GM12878 (cell line): ENCODE results near the gene TTC8. TPM values are rescaled to one million over a fixed set of nuclear protein-coding genes. Genes with fewer than 3 reads are reported as not detected.

Source experiments
- ATAC-seq: fragments of 200-7000 bp; cut with Tn5 transposase; 3 replicates; pipeline ENCODE4 v1.9.1; 2020; ENCODE audit warnings: mild to moderate bottlenecking, moderate library complexity
- BruUV-seq: library from RNA; stranded (reverse); fragments of 400-500 nt; replicated peaks from 2 replicates; lab custom pipeline; 2021; lab: Mats Ljungman, UMichigan
- CTCF ChIA-PET: fragments of 300-600 bp; sonication (Branson Sonifier 250); formaldehyde crosslinking; extraction: SDS; loops from one replicate; lab custom pipeline; 2021; ENCODE audit warnings: inconsistent platforms; lab: Yijun Ruan, JAX
- POLR2A ChIA-PET: fragments of 350-600 bp; formaldehyde crosslinking; extraction: SDS; loops from one replicate; lab custom pipeline; 2021; ENCODE audit warnings: inconsistent platforms; lab: Charles Lee
- RAD21 ChIA-PET: fragments of 300-600 bp; sonication (Branson Sonifier 250); formaldehyde crosslinking; loops from one replicate; lab custom pipeline; 2023; ENCODE audit warnings: antibody characterized with exemption; ENCODE audit not compliant: unreplicated experiment; lab: Charles Lee
- SMC1A ChIA-PET: fragments of 300-600 bp; sonication (Branson Sonifier 250); formaldehyde crosslinking; loops from one replicate; lab custom pipeline; 2023; ENCODE audit not compliant: unreplicated experiment, uncharacterized antibody; lab: Charles Lee
- DNase-seq: peaks from one replicate; pipeline ENCODE4 v3.0.0-alpha.2; 2011; ENCODE audit warnings: low read depth, low spot score
- FAIRE-seq: peaks from 3 replicates; lab custom pipeline; 2011; peaks lifted over from hg19 to GRCh38; lab: Jason Lieb, UNC
- H2AFZ ChIP-seq: 2 replicates; pipeline ENCODE4 v1.6.0; 2011; ENCODE audit warnings: low read depth, low read length, control low read depth; ENCODE audit not compliant: control insufficient read depth
- H3K27ac ChIP-seq: 2 replicates; pipeline ENCODE4 v1.5.1; 2011; ENCODE audit warnings: control low read depth; ENCODE audit not compliant: control insufficient read depth, insufficient read depth
- H3K27me3 ChIP-seq, 2 experiments: replicated peaks in 1 of 2; 2 replicates each; pipeline versions ENCODE4 v1.6.0 to v1.6.1; 2011; ENCODE audit warnings: low read length in 1 of 2; ENCODE audit not compliant: control insufficient read depth in 2 of 2, insufficient read depth in 2 of 2
- H3K36me3 ChIP-seq, 2 experiments: 2 replicates each; pipeline ENCODE4 v1.5.1; 2011; ENCODE audit warnings: low read length in 1 of 2; ENCODE audit not compliant: control insufficient read depth in 2 of 2, insufficient read depth in 2 of 2
- H3K4me1 ChIP-seq: 2 replicates; pipeline ENCODE4 v1.6.1; 2011; ENCODE audit warnings: mild to moderate bottlenecking, low read length, moderate library complexity, mixed read lengths; ENCODE audit not compliant: control insufficient read depth, insufficient read depth
- H3K4me2 ChIP-seq: 2 replicates; pipeline ENCODE4 v1.6.0; 2011; ENCODE audit warnings: control low read depth; ENCODE audit not compliant: control insufficient read depth, insufficient read depth
- H3K4me3 ChIP-seq: fragments of 200-600 bp; sonication (generic); 2 replicates; pipeline ENCODE4 v1.5.1; 2016
- H3K79me2 ChIP-seq: 2 replicates; pipeline ENCODE4 v1.6.0; 2011; ENCODE audit warnings: low read length; ENCODE audit not compliant: control insufficient read depth, insufficient read depth
- H3K9ac ChIP-seq: 2 replicates; pipeline ENCODE4 v1.8.0; 2011; ENCODE audit warnings: low read length, control low read depth, mixed read lengths; ENCODE audit not compliant: control insufficient read depth, insufficient read depth
- H3K9me3 ChIP-seq: replicated peaks from 3 replicates; pipeline ENCODE4 v1.5.1; 2011; ENCODE audit warnings: mild to moderate bottlenecking, low read length; ENCODE audit not compliant: control insufficient read depth, insufficient read depth
- H4K20me1 ChIP-seq: 2 replicates; pipeline ENCODE4 v1.6.0; 2011; ENCODE audit not compliant: control insufficient read depth, insufficient read depth
- BCLAF1 ChIP-seq: fragments of 450-650 bp; IDR thresholded peaks from 2 replicates; pipeline ENCODE4 v1.6.1; 2017; ENCODE audit warnings: antibody characterized with exemption, mild to moderate bottlenecking, moderate library complexity
- CHD1 ChIP-seq: IDR thresholded peaks from 2 replicates; pipeline ENCODE4 v1.6.1; 2012; ENCODE audit warnings: low read depth, low read length, improper control_type of control experiment
- GABPA ChIP-seq: IDR thresholded peaks from 2 replicates; pipeline ENCODE4 v1.6.1; 2014; ENCODE audit warnings: antibody characterized with exemption, low read depth, mild to moderate bottlenecking, inconsistent platforms
- GATAD2B ChIP-seq: fragments of 450-650 bp; conservative IDR thresholded peaks from 2 replicates; pipeline ENCODE4 v1.6.1; 2017; ENCODE audit warnings: low read depth, mild to moderate bottlenecking, moderate library complexity
- HDAC6 ChIP-seq: fragments of 200-600 bp; sonication (generic); IDR thresholded peaks from one replicate; pipeline ENCODE4 v1.8.0; 2017; ENCODE audit warnings: antibody characterized with exemption; ENCODE audit not compliant: unreplicated experiment
- IKZF2 ChIP-seq, 2 experiments: fragments of 450-650 bp; IDR thresholded peaks; 2 replicates each; pipeline ENCODE4 v1.6.1; 2017; ENCODE audit warnings: mild to moderate bottlenecking in 2 of 2, moderate library complexity in 2 of 2
- JUND ChIP-seq: IDR thresholded peaks from 2 replicates; pipeline ENCODE4 v1.6.1; 2012; ENCODE audit warnings: low read depth, mild to moderate bottlenecking, low read length, improper control_type of control experiment, moderate library complexity
- MEF2B ChIP-seq: fragments of 450-650 bp; IDR thresholded peaks from 2 replicates; pipeline ENCODE4 v1.6.1; 2018; ENCODE audit warnings: mild to moderate bottlenecking, moderate library complexity; ENCODE audit not compliant: partially characterized antibody, poor library complexity, severe bottlenecking
- MYC ChIP-seq: IDR thresholded peaks from 2 replicates; pipeline ENCODE4 v1.6.1; 2011; ENCODE audit warnings: mild to moderate bottlenecking, low read length, moderate library complexity, inconsistent platforms; ENCODE audit not compliant: insufficient read depth, insufficient replicate concordance, insufficient read length, severe bottlenecking
- NFYA ChIP-seq: IDR thresholded peaks from 2 replicates; pipeline ENCODE4 v1.6.1; 2011; ENCODE audit warnings: low read depth, mild to moderate bottlenecking, low read length, improper control_type of control experiment, borderline replicate concordance
- NRF1 ChIP-seq: conservative IDR thresholded peaks from 2 replicates; pipeline ENCODE4 v1.6.1; 2011; ENCODE audit warnings: mild to moderate bottlenecking, low read depth, low read length, improper control_type of control experiment
- RCOR1 ChIP-seq: conservative IDR thresholded peaks from 2 replicates; pipeline ENCODE4 v1.6.1; 2012; ENCODE audit warnings: low read depth, low read length, improper control_type of control experiment
- SP1 ChIP-seq: IDR thresholded peaks from one replicate; pipeline ENCODE4 v1.6.1; 2011; ENCODE audit warnings: low read depth, low read length
- TCF7 ChIP-seq: IDR thresholded peaks from 2 replicates; pipeline ENCODE4 v1.6.1; 2014; ENCODE audit warnings: antibody characterized with exemption, borderline replicate concordance
- YY1 ChIP-seq: IDR thresholded peaks from 2 replicates; pipeline ENCODE4 v1.6.1; 2011; ENCODE audit warnings: low read depth, mild to moderate bottlenecking, low read length
- in situ Hi-C: fragments of 300-500 bp; cut with MboI; formaldehyde crosslinking; loops from 9 replicates; pipeline ENCODE4 v1.14.3; 2018; ENCODE audit warnings: mixed read lengths
- intact Hi-C: fragments of 100-400 bp; cut with micrococcal nuclease; formaldehyde crosslinking; loops from one replicate; pipeline ENCODE4 v1.14.2; 2022; ENCODE audit not compliant: unreplicated experiment
- polyA plus RNA-seq, 11 experiments: library from polyadenylated mRNA; depleted of rRNA in 4 of 11; unstranded in 6 of 11; stranded (reverse) in 5 of 11; fragments of >200 nt; fragmentation: Nextera tagmentation in 4 of 11; fragmentation: Illumina TruSeq in 1 of 11; extraction: Ambion mirVana in 4 of 11; extraction: Trizol in 1 of 11; gene quantifications; 1 replicate in 1 of 11; 2 replicates in 10 of 11; pipeline versions ENCODE4 v1.2.1 to v1.2.3, GENCODE V29; 2011 to 2016; ENCODE audit warnings: inconsistent platforms in 2 of 11, missing spikeins in 2 of 11, low read depth in 1 of 11
- total RNA-seq, 4 experiments: library from RNA; depleted of rRNA in 3 of 4; stranded (reverse); fragments of >200 nt in 3 of 4; fragmentation: Illumina TruSeq in 1 of 4; extraction: Trizol in 1 of 4; gene quantifications; 2 replicates each; pipeline versions ENCODE4 v1.2.1 to v1.2.3, GENCODE V29; 2013 to 2021
- TF ChIP-seq, protein P1 (sequence below): fragments of 450-650 bp; IDR thresholded peaks from 2 replicates; pipeline ENCODE4 v1.6.1; 2017; ENCODE audit warnings: mild to moderate bottlenecking, moderate library complexity
- TF ChIP-seq, protein P2 (sequence below): IDR thresholded peaks from 2 replicates; pipeline ENCODE4 v1.6.1; 2012; ENCODE audit warnings: low read depth, low read length, improper control_type of control experiment
- TF ChIP-seq, protein P3 (sequence below): fragments of 450-650 bp; IDR thresholded peaks from 2 replicates; pipeline ENCODE4 v1.6.1; 2014; ENCODE audit warnings: mild to moderate bottlenecking

TTC8 gene
- total and polyA plus RNA-seq, 10 of the 15 experiments (the other 5 are each of a cell fraction or from before 2014, with no cell fraction given): 1.5 to 4.6 (median 2.5) TPM

DNA sequence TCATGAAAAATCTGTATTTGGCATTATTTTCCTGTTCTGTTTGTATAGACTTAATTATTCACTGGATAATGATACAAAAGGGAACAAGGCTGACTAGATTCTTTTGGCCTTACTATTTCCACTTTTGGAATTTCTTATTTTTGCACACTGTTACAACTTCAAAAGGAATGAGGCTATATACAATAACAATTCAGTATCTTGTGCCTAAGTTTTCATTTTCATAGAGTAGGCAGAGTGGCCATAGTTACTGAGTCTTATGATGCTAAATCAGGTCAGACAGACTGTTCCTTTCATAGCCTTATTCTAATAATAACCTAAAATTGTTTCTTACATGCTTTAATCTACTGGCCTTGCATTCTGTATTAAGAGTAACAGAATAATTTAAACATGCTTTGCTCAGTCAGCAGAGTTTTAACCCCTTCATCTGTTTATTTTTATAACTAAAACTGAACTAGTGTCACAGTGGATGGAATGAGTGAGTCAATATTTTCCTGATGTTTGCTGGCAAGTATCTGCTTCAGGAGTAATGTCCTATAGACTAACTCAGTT is 10.5 kb downstream of the TTC8 start:
- H3K9me3 ChIP-seq: no peaks in the 10 kb centered on the region
- RAD21 ChIA-PET: no interaction called here
- no peaks in the 10 kb centered on the region for H3K27me3 ChIP-seq
- H3K4me3 ChIP-seq: no peak overlapping the region
- SMC1A ChIA-PET: interaction anchor here (1.4 kb wide), 1 partner anchor 10 kb away, joined by 3 read pairs; no protein-coding TSS in a partner anchor
- in situ Hi-C loops (no loop called here), intact Hi-C loops (no loop called here)
- H3K4me1 ChIP-seq: no peaks in the 10 kb centered on the region
- no peak overlapping the region for H2AFZ ChIP-seq
- no peak overlapping the region for H3K27ac ChIP-seq
- ATAC-seq: no peak
- no peak overlapping the region for H3K4me2 ChIP-seq
- no peaks in the 10 kb centered on the region for H3K36me3 ChIP-seq
- CTCF ChIA-PET: no interaction called here
- BruUV-seq: no TSS peak
- FAIRE-seq: no peak
- no peaks in the 10 kb centered on the region for H3K79me2 ChIP-seq
- H4K20me1 ChIP-seq: no peaks in the 10 kb centered on the region
- POLR2A ChIA-PET: no interaction called here
- H3K9ac ChIP-seq: no peak overlapping the region
- no peak for DNase-seq
- TF ChIP-seq, protein P1, sequence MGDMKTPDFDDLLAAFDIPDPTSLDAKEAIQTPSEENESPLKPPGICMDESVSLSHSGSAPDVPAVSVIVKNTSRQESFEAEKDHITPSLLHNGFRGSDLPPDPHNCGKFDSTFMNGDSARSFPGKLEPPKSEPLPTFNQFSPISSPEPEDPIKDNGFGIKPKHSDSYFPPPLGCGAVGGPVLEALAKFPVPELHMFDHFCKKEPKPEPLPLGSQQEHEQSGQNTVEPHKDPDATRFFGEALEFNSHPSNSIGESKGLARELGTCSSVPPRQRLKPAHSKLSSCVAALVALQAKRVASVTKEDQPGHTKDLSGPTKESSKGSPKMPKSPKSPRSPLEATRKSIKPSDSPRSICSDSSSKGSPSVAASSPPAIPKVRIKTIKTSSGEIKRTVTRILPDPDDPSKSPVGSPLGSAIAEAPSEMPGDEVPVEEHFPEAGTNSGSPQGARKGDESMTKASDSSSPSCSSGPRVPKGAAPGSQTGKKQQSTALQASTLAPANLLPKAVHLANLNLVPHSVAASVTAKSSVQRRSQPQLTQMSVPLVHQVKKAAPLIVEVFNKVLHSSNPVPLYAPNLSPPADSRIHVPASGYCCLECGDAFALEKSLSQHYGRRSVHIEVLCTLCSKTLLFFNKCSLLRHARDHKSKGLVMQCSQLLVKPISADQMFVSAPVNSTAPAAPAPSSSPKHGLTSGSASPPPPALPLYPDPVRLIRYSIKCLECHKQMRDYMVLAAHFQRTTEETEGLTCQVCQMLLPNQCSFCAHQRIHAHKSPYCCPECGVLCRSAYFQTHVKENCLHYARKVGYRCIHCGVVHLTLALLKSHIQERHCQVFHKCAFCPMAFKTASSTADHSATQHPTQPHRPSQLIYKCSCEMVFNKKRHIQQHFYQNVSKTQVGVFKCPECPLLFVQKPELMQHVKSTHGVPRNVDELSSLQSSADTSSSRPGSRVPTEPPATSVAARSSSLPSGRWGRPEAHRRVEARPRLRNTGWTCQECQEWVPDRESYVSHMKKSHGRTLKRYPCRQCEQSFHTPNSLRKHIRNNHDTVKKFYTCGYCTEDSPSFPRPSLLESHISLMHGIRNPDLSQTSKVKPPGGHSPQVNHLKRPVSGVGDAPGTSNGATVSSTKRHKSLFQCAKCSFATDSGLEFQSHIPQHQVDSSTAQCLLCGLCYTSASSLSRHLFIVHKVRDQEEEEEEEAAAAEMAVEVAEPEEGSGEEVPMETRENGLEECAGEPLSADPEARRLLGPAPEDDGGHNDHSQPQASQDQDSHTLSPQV: no peak
- TF ChIP-seq MEF2B (no peak), SP1 (no peak), RCOR1 (no peak), JUND (no peak), HDAC6 (no peak), CHD1 (no peak), GATAD2B (no peak), BCLAF1 (no peak), GABPA (no peak), IKZF2 (IDR thresholded peaks at IDR 0.05) (no peak), NRF1 (no peak), YY1 (no peak), TCF7 (no peak), NFYA (no peak), MYC (no peak)
- TF ChIP-seq, protein P2, sequence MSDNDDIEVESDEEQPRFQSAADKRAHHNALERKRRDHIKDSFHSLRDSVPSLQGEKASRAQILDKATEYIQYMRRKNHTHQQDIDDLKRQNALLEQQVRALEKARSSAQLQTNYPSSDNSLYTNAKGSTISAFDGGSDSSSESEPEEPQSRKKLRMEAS: no peak
- TF ChIP-seq, protein P3, sequence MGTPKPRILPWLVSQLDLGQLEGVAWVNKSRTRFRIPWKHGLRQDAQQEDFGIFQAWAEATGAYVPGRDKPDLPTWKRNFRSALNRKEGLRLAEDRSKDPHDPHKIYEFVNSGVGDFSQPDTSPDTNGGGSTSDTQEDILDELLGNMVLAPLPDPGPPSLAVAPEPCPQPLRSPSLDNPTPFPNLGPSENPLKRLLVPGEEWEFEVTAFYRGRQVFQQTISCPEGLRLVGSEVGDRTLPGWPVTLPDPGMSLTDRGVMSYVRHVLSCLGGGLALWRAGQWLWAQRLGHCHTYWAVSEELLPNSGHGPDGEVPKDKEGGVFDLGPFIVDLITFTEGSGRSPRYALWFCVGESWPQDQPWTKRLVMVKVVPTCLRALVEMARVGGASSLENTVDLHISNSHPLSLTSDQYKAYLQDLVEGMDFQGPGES: no peak
